Measurements from ENCODE around the gene RTP2.

Gene RTP2

GRCh38 chr3:187738331-187739093 lies 36.2 kb upstream of the RTP2 start:
- DNase-seq = peak; percentile 64 to 83

- no peak for DNase-seq
These were observed 35.6 kb upstream of the RTP2 start for GRCh38 chr3:187738071-187738330.

- DNase-seq = peak in 1 of 2 donors; percentile 81
These were observed 35.2 kb upstream of the RTP2 start for GRCh38 chr3:187737368-187738070.

GRCh38 chr3:187737006-187737367 lies 34.6 kb upstream of the RTP2 start:
- DNase-seq = no peak

- DNase-seq = peak in 1 of 2 donors; percentile 18
These were observed 34.1 kb upstream of the RTP2 start for GRCh38 chr3:187736418-187736871.

- no peak for DNase-seq
These were observed 33.5 kb upstream of the RTP2 start for GRCh38 chr3:187735837-187736236.

GRCh38 chr3:187735383-187735782 lies 33.0 kb upstream of the RTP2 start:
- DNase-seq = no peak

- DNase-seq = no peak
These were observed 32.5 kb upstream of the RTP2 start for GRCh38 chr3:187734841-187735240.

GRCh38 chr3:187733371-187733770 lies 31.0 kb upstream of the RTP2 start:
- no peak for DNase-seq

- no peak for DNase-seq
These were observed 27.2 kb upstream of the RTP2 start for GRCh38 chr3:187729598-187729997.

GRCh38 chr3:187728940-187729583 lies 26.7 kb upstream of the RTP2 start:
- DNase-seq = no peak

- no peak for DNase-seq
These were observed 25.9 kb upstream of the RTP2 start for GRCh38 chr3:187728248-187728647.

GRCh38 chr3:187726564-187726963 lies 24.2 kb upstream of the RTP2 start:
- DNase-seq = no peak

- DNase-seq = no peak
These were observed 23.5 kb upstream of the RTP2 start for GRCh38 chr3:187725653-187726370.

GRCh38 chr3:187725224-187725623 lies 22.9 kb upstream of the RTP2 start:
- no peak for DNase-seq

GRCh38 chr3:187722206-187722612 lies 19.9 kb upstream of the RTP2 start:
- no peak for DNase-seq

GRCh38 chr3:187721055-187721454 lies 18.7 kb upstream of the RTP2 start:
- no peak for DNase-seq

GRCh38 chr3:187720337-187720670 lies 17.9 kb upstream of the RTP2 start:
- no peak for DNase-seq

- no peak for DNase-seq
These were observed 17.4 kb upstream of the RTP2 start for GRCh38 chr3:187719628-187720336.

- no peak for DNase-seq
These were observed 16.4 kb upstream of the RTP2 start for GRCh38 chr3:187718802-187719201.

GRCh38 chr3:187717572-187717971 lies 15.2 kb upstream of the RTP2 start:
- DNase-seq = no peak

GRCh38 chr3:187714404-187714979 lies 12.1 kb upstream of the RTP2 start:
- peak; percentile 10 to 71 for DNase-seq

GRCh38 chr3:187713504-187713903 lies 11.1 kb upstream of the RTP2 start:
- no peak for DNase-seq

Measured in bone marrow (tissue), 2 donors.